ENCODE measurements around the gene RNF32. TPM values are rescaled to one million over a fixed set of nuclear protein-coding genes. Genes with fewer than 3 reads are reported as not detected.

Gene RNF32
- total and polyA plus RNA-seq, 9 donors, result 0.75 to 2.6 (median 2.1) TPM

GRCh38 chr7:156606135-156606534 is 34.4 kb upstream of the RNF32 start:
- DNase-seq, result no peak
- no CpG with 5 or more reads among the region's 5 CpGs for WGBS (ENCODE audit: insufficient coverage)

GRCh38 chr7:156606691-156607331 is 33.8 kb upstream of the RNF32 start:
- no peak for DNase-seq
- WGBS (ENCODE audit: insufficient coverage), result 74% methylated on average over 5 of the region's 14 CpGs
- no peak overlapping the region for H3K4me3 ChIP-seq (ENCODE audit: low read length)

More at GRCh38 chr7:156606135-156606534, 34.4 kb upstream of the RNF32 start:
- Histone ChIP-seq H3K9me3 (replicated peaks; ENCODE audit: control insufficient read depth, low read depth, low read length) (no peaks in the 10 kb centered on the region), H3K36me3 (ENCODE audit: control insufficient read depth, insufficient read depth, low read length) (no peaks in the 10 kb centered on the region), H3K4me1 (ENCODE audit: control insufficient read depth, insufficient read depth, low read length) (peaks cover 5% of the 10 kb centered on the region), H3K4me3 (ENCODE audit: low read length) (no peak overlapping the region), H3K27me3 (ENCODE audit: control insufficient read depth, insufficient read depth, low read length) (peaks cover 18% of the 10 kb centered on the region), H3K27ac (ENCODE audit: low read length) (no peak overlapping the region)

GRCh38 chr7:156607332-156608172 is 33.0 kb upstream of the RNF32 start:
- 16% methylated on average over 76 of the region's 84 CpGs for WGBS (ENCODE audit: insufficient coverage)
- H3K9me3 ChIP-seq (replicated peaks; ENCODE audit: control insufficient read depth, low read depth, low read length), result no peaks in the 10 kb centered on the region
- H3K4me3 ChIP-seq (ENCODE audit: low read length), result peak overlapping the region; percentile 13
- no peaks in the 10 kb centered on the region for H3K36me3 ChIP-seq (ENCODE audit: control insufficient read depth, insufficient read depth, low read length)
- peaks cover 5% of the 10 kb centered on the region for H3K4me1 ChIP-seq (ENCODE audit: control insufficient read depth, insufficient read depth, low read length)
- DNase-seq, result no peak
- H3K27ac ChIP-seq (ENCODE audit: low read length), result no peak overlapping the region
- peaks cover 18% of the 10 kb centered on the region for H3K27me3 ChIP-seq (ENCODE audit: control insufficient read depth, insufficient read depth, low read length)

More at GRCh38 chr7:156606691-156607331, 33.8 kb upstream of the RNF32 start:
- peaks cover 5% of the 10 kb centered on the region for H3K4me1 ChIP-seq (ENCODE audit: control insufficient read depth, insufficient read depth, low read length)
- H3K27ac ChIP-seq (ENCODE audit: low read length), result no peak overlapping the region
- no peaks in the 10 kb centered on the region for H3K36me3 ChIP-seq (ENCODE audit: control insufficient read depth, insufficient read depth, low read length)
- H3K27me3 ChIP-seq (ENCODE audit: control insufficient read depth, insufficient read depth, low read length), result peaks cover 18% of the 10 kb centered on the region
- H3K9me3 ChIP-seq (replicated peaks; ENCODE audit: control insufficient read depth, low read depth, low read length), result no peaks in the 10 kb centered on the region

- no peaks in the 10 kb centered on the region for H3K36me3 ChIP-seq (ENCODE audit: control insufficient read depth, insufficient read depth, low read length)
- peaks cover 5% of the 10 kb centered on the region for H3K4me1 ChIP-seq (ENCODE audit: control insufficient read depth, insufficient read depth, low read length)
- 3% methylated on average over 12 of the region's 17 CpGs for WGBS (ENCODE audit: insufficient coverage)
- H3K4me3 ChIP-seq (ENCODE audit: low read length), result peak overlapping the region; percentile 3
- H3K27me3 ChIP-seq (ENCODE audit: control insufficient read depth, insufficient read depth, low read length), result peaks cover 20% of the 10 kb centered on the region
- peak; percentile 7 for DNase-seq
- no peak overlapping the region for H3K27ac ChIP-seq (ENCODE audit: low read length)
- no peaks in the 10 kb centered on the region for H3K9me3 ChIP-seq (replicated peaks; ENCODE audit: control insufficient read depth, low read depth, low read length)
These were observed 32.4 kb upstream of the RNF32 start for GRCh38 chr7:156608173-156608478.

- H3K9me3 ChIP-seq (replicated peaks; ENCODE audit: control insufficient read depth, low read depth, low read length), result no peaks in the 10 kb centered on the region
- WGBS (ENCODE audit: insufficient coverage), result no CpG with 5 or more reads among the region's 7 CpGs
- peaks cover 20% of the 10 kb centered on the region for H3K27me3 ChIP-seq (ENCODE audit: control insufficient read depth, insufficient read depth, low read length)
- H3K4me1 ChIP-seq (ENCODE audit: control insufficient read depth, insufficient read depth, low read length), result peaks cover 5% of the 10 kb centered on the region
- DNase-seq, result no peak
- H3K27ac ChIP-seq (ENCODE audit: low read length), result no peak overlapping the region
- no peaks in the 10 kb centered on the region for H3K36me3 ChIP-seq (ENCODE audit: control insufficient read depth, insufficient read depth, low read length)
- H3K4me3 ChIP-seq (ENCODE audit: low read length), result no peak overlapping the region
These were observed 31.3 kb upstream of the RNF32 start for GRCh38 chr7:156609010-156609877.

- H3K27ac ChIP-seq (ENCODE audit: low read length), result no peak overlapping the region
- WGBS (ENCODE audit: insufficient coverage), result 56% methylated on average over 9 of the region's 11 CpGs
- no peaks in the 10 kb centered on the region for H3K9me3 ChIP-seq (replicated peaks; ENCODE audit: control insufficient read depth, low read depth, low read length)
- no peak overlapping the region for H3K4me3 ChIP-seq (ENCODE audit: low read length)
- H3K27me3 ChIP-seq (ENCODE audit: control insufficient read depth, insufficient read depth, low read length), result peaks cover 23% of the 10 kb centered on the region
- H3K4me1 ChIP-seq (ENCODE audit: control insufficient read depth, insufficient read depth, low read length), result peaks cover 5% of the 10 kb centered on the region
- DNase-seq, result no peak
- H3K36me3 ChIP-seq (ENCODE audit: control insufficient read depth, insufficient read depth, low read length), result no peaks in the 10 kb centered on the region
These were observed 30.4 kb upstream of the RNF32 start for GRCh38 chr7:156610130-156610529.

GRCh38 chr7:156610601-156611000 is 30.0 kb upstream of the RNF32 start:
- WGBS (ENCODE audit: insufficient coverage), result 55% methylated on average over 10 of the region's 11 CpGs
- peaks cover 26% of the 10 kb centered on the region for H3K27me3 ChIP-seq (ENCODE audit: control insufficient read depth, insufficient read depth, low read length)

GRCh38 chr7:156611014-156612010 is 29.3 kb upstream of the RNF32 start:
- H3K4me3 ChIP-seq (ENCODE audit: low read length), result no peak overlapping the region
- H3K9me3 ChIP-seq (replicated peaks; ENCODE audit: control insufficient read depth, low read depth, low read length), result no peaks in the 10 kb centered on the region
- H3K27ac ChIP-seq (ENCODE audit: low read length), result no peak overlapping the region
- no peaks in the 10 kb centered on the region for H3K36me3 ChIP-seq (ENCODE audit: control insufficient read depth, insufficient read depth, low read length)
- H3K27me3 ChIP-seq (ENCODE audit: control insufficient read depth, insufficient read depth, low read length), result peaks cover 32% of the 10 kb centered on the region
- DNase-seq, result no peak
- peaks cover 5% of the 10 kb centered on the region for H3K4me1 ChIP-seq (ENCODE audit: control insufficient read depth, insufficient read depth, low read length)
- WGBS (ENCODE audit: insufficient coverage), result 60% methylated on average over 16 of the region's 17 CpGs

More at GRCh38 chr7:156610601-156611000, 30.0 kb upstream of the RNF32 start:
- no peak overlapping the region for H3K27ac ChIP-seq (ENCODE audit: low read length)
- H3K36me3 ChIP-seq (ENCODE audit: control insufficient read depth, insufficient read depth, low read length), result no peaks in the 10 kb centered on the region
- H3K9me3 ChIP-seq (replicated peaks; ENCODE audit: control insufficient read depth, low read depth, low read length), result no peaks in the 10 kb centered on the region
- H3K4me1 ChIP-seq (ENCODE audit: control insufficient read depth, insufficient read depth, low read length), result peaks cover 5% of the 10 kb centered on the region
- DNase-seq, result no peak
- H3K4me3 ChIP-seq (ENCODE audit: low read length), result no peak overlapping the region

- 74% methylated on average over 5 of the region's 10 CpGs for WGBS (ENCODE audit: insufficient coverage)
- H3K27ac ChIP-seq (ENCODE audit: low read length), result no peak overlapping the region
- H3K4me1 ChIP-seq (ENCODE audit: control insufficient read depth, insufficient read depth, low read length), result no peaks in the 10 kb centered on the region
- no peak overlapping the region for H3K4me3 ChIP-seq (ENCODE audit: low read length)
- no peaks in the 10 kb centered on the region for H3K36me3 ChIP-seq (ENCODE audit: control insufficient read depth, insufficient read depth, low read length)
- no peak for DNase-seq
- H3K27me3 ChIP-seq (ENCODE audit: control insufficient read depth, insufficient read depth, low read length), result peaks cover 38% of the 10 kb centered on the region
- H3K9me3 ChIP-seq (replicated peaks; ENCODE audit: control insufficient read depth, low read depth, low read length), result no peaks in the 10 kb centered on the region
These were observed 27.6 kb upstream of the RNF32 start for GRCh38 chr7:156612930-156613329.

All from muscle of leg (tissue), 11 donors.